SH-SY5Y (cell line): ENCODE results near the gene AGBL1.

ENCODE experiments used
- GATA2 ChIP-seq: IDR thresholded peaks from 2 replicates; pipeline ENCODE4 v1.6.1; 2011; ENCODE audit warnings: mild to moderate bottlenecking, low read depth, low read length
- GATA3 ChIP-seq: IDR thresholded peaks from 2 replicates; pipeline ENCODE4 v1.6.1; 2011; ENCODE audit warnings: low read depth, mild to moderate bottlenecking, low read length, moderate library complexity

The AGBL1 gene

GRCh38 chr15:86919581-86919980 lies 839.9 kb downstream of the AGBL1 start:
- TF ChIP-seq GATA2 (no peak), GATA3 (no peak)

- TF ChIP-seq GATA2: no peak
- TF ChIP-seq GATA3: no peak
These were observed 849.8 kb downstream of the AGBL1 start for GRCh38 chr15:86929461-86929860.

GRCh38 chr15:86932456-86932855 lies 852.8 kb downstream of the AGBL1 start:
- TF ChIP-seq GATA2 (no peak), GATA3 (no peak)

- TF ChIP-seq GATA2 (no peak), GATA3 (no peak)
These were observed 856.2 kb downstream of the AGBL1 start for GRCh38 chr15:86935841-86936240.

- no peak for TF ChIP-seq GATA2
- no peak for TF ChIP-seq GATA3
These were observed 862.6 kb downstream of the AGBL1 start for GRCh38 chr15:86942285-86942684.

- TF ChIP-seq GATA3: no peak
- TF ChIP-seq GATA2: no peak
These were observed 869.0 kb downstream of the AGBL1 start for GRCh38 chr15:86948719-86949118.

GRCh38 chr15:86959254-86959653 lies 879.6 kb downstream of the AGBL1 start:
- TF ChIP-seq GATA3: no peak
- no peak for TF ChIP-seq GATA2

- TF ChIP-seq GATA3 (no peak), GATA2 (no peak)
These were observed 882.0 kb downstream of the AGBL1 start for GRCh38 chr15:86961669-86962068.

GRCh38 chr15:86964271-86964670 lies 884.6 kb downstream of the AGBL1 start:
- no peak for TF ChIP-seq GATA2
- TF ChIP-seq GATA3: no peak

- TF ChIP-seq GATA2: no peak
- no peak for TF ChIP-seq GATA3
These were observed 888.6 kb downstream of the AGBL1 start for GRCh38 chr15:86968244-86968643.

GRCh38 chr15:86969364-86969763 lies 889.7 kb downstream of the AGBL1 start:
- no peak for TF ChIP-seq GATA3
- TF ChIP-seq GATA2: no peak

GRCh38 chr15:86973284-86973844 lies 893.7 kb downstream of the AGBL1 start:
- TF ChIP-seq GATA3: no peak
- no peak for TF ChIP-seq GATA2

GRCh38 chr15:86988033-86988432 lies 908.4 kb downstream of the AGBL1 start:
- TF ChIP-seq GATA2: no peak
- no peak for TF ChIP-seq GATA3

- TF ChIP-seq GATA3 (no peak), GATA2 (no peak; the same call in 1 of the 2 replicates)
These were observed 942.1 kb downstream of the AGBL1 start for GRCh38 chr15:87021751-87022150.

GRCh38 chr15:87031540-87032230 lies 952.0 kb downstream of the AGBL1 start:
- TF ChIP-seq GATA2: no peak
- TF ChIP-seq GATA3: no peak
